Myocyte (in vitro differentiated cells): ENCODE data around the gene ADH1B. TPM values are rescaled to one million over a fixed set of nuclear protein-coding genes. Genes with fewer than 3 reads are reported as not detected.
A peak's percentile ranks its signal among the peaks of the same experiment; 100 is the strongest.
"Not testable (repeated sequence)": the region's sequence is repeated elsewhere in the genome, so short reads cannot be mapped to it uniquely, and the experiment has no call there.

Experiments used
- DNase-seq: peaks from one replicate; pipeline ENCODE4 v3.0.0-alpha.2; 2012; ENCODE audit warnings: low read depth
- polyA plus RNA-seq: library from polyadenylated mRNA; unstranded; fragments of >200 nt; gene quantifications from one replicate; pipeline ENCODE4 v1.2.1, GENCODE V29; 2012; ENCODE audit warnings: missing spikeins
- total RNA-seq: library from RNA; depleted of rRNA; stranded (reverse); fragments of >200 nt; gene quantifications from 2 replicates; pipeline ENCODE4 v1.2.3, GENCODE V29; 2014

ADH1B gene
- not detected in 2 replicates for total RNA-seq
- polyA plus RNA-seq: not detected

DNA sequence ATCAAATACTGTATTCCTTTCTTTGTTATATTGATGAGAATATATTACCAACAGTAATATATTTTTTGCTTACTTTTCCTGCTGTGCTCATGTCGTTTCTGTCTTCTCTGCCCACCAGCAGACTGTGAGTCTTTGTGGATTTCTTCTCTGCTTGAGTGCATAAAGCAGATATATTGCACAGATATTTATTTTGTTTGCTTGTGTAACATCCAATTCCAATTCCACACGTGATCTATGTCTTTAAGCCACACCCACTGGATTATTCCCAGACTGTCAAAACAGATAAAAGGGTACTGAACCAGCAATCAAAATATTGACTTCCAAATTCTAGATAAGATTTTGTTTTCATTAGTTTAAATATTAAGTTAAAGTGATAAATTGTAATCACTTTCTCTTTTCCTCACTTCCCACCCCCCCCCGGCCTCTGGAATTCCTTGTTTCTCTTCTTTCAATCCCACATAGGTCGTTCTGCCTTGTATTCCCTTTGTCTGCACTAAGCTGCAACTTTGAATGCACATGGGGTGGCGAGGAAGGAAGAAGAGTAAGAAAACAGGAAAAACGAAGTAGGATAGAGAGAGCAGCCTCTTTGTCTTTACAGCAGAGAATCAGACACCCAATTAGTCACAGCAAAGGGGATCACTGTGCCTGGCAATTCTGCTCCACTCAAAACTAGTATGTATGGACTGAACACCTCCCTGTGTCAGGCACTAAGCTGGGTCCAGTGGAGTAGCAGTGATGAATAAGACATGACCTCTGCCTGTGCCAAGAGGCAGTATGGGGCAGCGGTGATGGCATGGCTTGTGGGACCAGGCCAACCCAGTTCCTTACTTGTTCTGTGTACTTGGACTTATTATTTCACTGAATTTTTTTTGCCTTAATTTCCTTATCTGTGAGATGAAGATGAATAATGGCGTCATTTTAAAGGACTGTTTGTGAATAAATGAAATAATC, at the start of gene ADH1B:
Gene ADH1B, minus strand, starts transcription at position 161 of the 951 bp plus-strand sequence. Its CDS starts 70 bp downstream, at position 91.
- DNase-seq: no peak

DNA sequence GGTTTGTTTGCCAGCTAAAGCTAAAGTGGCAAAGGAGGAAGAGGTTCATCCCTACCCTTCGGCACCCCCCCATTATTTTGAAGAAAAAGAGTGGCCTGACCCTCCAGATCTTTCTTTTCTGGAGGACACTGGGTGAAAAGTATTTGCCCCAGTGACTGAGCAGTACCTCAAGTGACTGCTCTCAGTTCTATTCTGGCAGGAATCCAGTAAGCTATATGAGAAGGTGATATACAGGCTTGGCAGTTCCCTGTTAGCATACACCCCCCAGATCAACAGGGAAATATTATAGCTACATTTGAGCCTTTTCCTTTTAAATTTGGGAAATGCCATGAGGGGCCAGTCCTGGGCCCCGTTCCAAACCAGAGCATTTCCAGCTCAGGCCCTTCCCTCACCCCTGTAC, 46.6 kb upstream of the ADH1B start:
- not testable (repeated sequence) for DNase-seq

DNA sequence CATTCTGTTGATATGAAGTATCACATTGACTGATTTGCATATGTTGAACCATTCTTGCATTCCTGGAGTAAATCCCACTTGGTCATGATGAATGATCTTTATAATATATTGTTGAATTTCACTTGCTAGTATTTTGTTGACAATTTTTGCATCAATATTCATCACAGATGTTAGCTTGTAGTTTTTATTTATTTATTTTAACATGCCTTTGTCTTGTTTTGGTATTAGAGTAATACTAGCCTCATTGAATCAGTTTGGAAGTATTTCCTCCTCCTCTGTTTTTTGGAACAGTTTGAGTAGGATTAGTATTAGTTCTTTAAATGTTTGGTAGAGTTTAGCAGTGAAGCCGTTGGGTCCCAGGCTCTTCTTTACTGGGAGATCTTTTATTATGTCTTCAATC, 45.3 kb upstream of the ADH1B start:
- DNase-seq: no peak

DNA sequence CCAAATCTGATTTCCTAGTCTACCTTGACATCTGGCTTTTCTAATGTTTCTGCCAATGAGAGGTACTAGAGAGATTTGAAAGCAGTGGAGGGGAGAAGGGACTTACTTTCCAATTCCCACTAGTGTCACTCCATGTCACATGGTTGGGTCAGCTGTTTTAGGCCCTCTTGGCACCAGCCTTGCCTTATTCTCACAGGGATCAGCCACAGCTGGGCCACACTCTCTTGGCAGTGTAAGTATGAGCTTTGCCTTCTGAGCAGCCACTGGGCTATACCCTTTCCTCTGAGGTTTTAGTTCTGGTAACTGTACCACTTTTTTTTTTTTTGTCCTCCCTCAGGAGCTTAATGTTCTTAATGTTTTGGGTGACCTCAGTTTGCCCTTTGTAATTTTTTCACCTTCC, 41.6 kb upstream of the ADH1B start:
- DNase-seq: peak; percentile 18

DNA sequence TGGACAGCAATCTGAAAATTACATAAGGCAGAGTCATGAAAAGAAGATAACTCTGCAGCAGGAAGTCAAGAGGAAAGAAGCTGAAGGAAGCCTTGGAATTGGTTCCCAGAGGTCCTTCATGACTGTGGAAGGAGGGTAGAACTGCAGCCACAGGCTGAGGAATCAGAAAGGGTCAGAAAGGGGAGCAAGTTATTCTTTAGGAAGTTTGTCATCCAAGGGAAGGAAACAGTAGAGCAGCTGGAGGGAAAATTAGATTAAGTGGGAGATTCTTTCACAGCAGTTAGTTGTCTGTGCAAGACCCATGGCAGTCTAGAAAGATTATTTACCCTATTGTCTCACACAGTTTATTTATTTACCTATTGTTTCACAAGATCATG, 40.7 kb upstream of the ADH1B start:
- DNase-seq: no peak

DNA sequence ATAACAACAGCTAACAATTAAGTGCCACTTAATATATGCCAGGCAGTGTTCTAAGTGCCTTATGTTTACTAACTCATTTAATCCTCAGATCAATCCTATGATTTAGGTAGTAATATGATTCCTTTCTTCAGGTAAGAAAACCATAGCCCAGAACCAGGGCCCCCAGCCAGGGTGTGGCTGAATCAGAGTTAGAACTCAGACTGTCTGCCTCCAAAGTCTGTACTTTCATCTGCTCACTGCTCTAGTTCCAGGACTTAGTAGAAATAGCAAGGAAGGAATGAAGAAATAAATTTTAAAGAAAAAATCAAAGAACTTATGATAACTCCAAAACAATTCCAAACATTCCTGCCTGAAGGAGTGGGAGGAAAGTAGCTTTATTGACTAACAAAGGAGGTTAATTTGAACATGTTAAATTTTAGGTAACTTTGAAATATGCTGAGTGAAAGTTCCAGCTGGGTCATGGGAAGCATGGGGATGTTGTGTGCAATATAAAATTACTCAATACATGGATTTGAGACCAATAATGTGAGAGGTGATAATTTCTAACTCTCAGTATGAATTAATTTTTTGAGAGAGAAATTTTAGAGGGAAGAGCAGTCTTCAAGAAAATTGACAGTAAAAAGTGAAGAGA, 40.2 kb upstream of the ADH1B start:
- DNase-seq: no peak

DNA sequence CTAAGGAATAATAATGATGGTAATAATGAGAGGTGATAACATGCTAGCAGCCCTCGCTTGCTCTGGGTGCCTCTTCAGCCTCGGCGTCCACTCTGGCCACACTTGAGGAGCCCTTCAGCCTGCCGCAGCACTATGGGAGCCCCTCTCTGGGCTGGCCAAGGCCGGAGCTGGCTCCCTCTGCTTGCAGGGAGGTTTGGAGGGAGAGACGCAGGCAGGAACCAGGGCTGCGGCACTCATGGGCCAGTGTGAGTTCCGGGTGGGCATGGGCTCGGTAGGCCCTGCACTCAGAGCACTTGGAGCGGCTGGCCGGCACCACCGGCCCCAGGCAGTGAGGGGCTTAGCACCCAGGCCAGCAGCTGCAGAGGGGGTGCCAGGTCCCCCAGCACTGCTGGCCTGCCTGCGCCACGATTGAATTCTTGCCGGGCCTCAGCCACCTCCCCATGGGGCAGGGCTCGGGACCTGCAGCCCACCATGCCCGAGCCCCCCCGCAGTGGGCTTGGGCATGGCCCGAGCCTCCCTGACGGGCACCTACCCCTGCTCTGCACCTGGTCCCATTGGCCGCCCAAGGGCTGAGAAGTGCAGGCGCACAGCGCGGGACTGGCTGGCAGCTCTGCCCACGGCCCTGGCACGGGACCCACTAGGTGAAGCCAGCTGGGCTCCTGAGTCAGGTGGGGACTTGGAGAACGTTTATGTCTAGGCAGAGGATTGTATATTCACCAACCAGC, 38.4 kb upstream of the ADH1B start:
- no peak for DNase-seq

DNA sequence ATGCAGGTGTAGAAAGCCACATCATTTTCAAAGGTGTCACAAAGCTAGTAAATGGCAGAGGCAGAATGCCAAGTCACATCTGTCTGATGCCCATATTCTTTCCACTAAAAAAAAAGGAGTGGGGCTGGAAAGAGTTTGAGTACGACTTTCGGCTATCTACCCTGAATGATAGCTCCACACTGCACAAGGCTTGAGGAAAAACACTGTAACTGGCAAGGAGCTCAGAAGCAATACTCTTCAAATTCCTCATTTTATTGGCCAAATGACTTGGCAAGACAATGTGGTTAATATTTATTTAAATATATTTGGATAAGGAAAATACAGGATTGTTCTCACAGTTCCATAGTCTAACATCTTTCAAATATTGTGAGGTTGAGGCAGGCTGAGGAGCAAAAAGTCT, 36.7 kb upstream of the ADH1B start:
- no peak for DNase-seq

DNA sequence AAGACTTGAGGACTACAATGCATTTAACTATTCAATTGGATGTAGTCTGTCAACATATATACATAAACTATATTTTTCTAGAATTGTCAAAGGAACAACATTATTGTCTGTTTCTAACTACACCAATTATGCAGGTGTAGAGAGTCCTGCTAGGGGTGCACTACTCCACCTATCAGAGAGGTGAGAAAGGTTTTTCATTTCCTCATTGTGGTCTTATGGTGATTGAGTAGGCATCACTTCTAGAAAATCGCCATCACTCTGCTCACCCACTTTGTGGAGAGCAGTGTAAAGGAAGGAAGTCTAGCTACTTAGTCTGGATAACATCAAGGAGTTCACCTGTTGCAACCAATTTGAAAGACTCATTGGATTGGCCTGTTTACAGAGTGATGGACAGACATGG, 35.8 kb upstream of the ADH1B start:
- no peak for DNase-seq

DNA sequence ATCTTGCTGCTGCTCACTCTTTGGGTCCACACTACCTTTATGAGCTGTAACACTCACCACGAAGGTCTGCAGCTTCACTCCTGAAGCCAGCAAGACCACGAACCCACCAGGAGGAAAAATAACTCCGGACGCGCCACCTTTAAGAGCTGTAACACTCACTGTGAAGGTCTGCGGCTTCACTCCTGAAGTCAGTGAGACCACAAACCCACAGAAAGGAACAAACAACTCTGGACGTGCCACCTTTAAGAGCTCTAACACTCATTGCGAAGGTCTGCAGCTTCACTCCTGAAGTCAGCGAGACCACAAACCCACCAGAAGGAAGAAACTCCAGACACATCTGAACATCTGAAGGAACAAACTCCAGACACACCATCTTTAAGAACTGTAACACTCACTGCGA, 34.9 kb upstream of the ADH1B start:
- not testable (repeated sequence) for DNase-seq

DNA sequence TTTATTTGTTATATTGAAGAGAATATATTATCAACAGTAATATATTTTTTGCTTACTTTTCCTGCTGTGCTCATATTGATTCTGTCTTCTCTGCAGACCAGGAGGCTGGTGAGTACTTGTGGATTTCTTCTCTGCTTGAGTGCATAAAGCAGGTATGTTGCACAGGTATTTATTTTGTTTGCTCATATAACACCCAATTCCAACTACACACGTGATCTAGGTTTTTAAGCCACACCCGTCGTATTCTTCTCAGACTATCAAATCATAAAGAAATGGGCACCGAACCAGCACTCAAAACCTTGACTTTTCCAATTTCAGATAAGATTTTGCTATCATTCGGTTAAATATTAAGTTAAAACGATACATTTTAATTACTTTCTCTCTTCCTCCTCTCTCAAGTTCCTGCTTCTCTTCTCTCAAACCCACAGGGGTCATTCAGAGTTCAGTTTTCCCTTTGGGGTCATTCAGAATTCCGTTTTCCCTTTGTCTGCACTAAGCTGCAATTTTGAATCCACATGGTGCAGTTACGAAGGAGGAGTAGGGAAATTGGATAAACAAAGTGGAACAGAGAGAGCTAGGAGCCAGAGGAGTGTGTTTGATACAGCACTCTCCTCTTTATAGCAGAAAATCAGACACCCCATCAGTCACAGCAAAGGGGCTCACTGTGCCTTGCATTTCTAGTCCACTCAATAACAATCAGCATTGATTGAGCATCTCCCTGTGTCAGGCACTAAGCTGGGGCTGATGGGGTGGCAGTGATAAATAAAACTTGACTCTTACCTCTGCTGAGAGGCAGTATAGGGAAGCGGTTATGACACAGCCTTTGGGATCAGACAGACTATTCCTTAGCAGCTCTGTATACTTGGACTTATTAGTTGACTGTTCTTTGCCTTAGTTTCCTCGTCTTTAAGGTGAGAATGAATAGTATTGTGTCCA, 31.7 kb upstream of the ADH1B start, which contains the start of gene ADH1C:
Gene ADH1C, minus strand, starts transcription at position 145 of the 936 bp plus-strand sequence. Its CDS starts 71 bp downstream, at position 74.
- DNase-seq: no peak

DNA sequence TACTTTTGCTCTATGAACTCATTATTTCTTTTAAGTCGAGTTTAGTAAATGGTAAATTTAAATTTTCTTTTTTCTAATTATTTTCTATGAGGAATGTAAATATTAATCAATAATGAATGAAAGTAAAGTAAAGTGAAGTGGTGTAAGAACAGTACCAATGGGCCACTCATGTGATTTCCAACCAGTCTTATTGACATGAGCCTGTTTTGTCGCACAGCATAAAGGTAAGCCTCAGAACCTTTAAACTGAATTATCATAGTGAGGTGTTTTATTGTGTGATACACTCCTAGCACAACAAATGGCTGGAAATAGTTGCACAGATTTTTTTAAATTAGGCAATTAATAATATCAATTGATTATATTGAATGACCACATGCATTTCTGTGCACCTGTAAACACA, 30.3 kb upstream of the ADH1B start:
- no peak for DNase-seq

DNA sequence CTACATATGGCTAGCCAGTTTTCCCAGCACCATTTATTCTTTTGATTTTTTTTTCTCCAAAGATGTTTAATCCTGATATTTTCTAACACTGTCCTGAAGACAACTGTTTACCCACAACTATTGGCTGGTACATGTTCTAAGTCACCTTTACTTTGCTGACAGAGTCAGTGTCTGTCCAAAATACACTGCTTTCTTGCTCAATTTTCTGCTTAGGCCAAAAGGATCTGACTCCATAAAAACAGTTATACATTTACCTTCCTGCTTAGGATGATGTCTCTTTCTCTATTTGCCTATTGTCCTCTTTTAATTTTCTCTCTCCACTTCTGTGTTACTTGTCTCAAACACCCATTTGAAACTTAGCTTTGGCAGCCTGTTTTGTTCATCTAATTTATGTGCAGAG, 28.1 kb upstream of the ADH1B start:
- DNase-seq: no peak

DNA sequence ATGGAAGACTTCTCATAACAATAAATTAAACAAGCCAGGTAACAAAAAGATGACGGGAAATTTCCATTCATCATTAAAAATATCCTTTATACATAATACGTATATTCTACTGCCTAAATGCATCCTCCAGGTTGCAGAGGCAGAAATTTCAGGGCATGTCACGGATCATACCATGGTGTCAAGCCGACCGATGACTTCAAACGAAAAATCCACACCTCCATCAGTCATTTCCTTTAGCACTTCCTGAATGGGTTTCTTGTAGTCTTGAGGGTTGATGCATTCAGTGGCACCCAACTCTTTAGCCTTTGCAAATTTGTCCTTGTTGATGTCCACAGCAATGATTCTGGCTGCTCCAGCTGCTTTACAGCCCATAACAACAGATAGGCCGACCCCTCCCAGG, 21.4 kb upstream of the ADH1B start:
- DNase-seq: not testable (repeated sequence)

DNA sequence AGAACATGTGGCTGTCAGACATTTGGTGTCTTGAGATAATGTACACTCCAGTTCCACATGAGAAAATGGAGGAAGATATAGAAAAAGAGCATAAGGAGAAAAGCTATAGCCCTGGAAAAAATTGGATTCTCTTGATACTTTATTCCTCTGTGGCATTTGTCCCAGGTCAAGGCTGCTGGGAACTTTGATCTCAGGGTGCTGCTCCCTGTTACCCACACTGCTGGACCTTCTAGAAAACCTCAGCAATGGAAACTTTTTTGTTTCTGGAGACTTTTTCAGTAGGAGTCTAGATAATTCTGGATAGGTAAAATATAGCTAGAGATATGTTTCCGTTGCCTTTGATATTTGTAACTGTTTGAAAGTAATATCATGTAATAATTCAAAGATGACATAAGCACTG, 20.2 kb upstream of the ADH1B start:
- DNase-seq: no peak

DNA sequence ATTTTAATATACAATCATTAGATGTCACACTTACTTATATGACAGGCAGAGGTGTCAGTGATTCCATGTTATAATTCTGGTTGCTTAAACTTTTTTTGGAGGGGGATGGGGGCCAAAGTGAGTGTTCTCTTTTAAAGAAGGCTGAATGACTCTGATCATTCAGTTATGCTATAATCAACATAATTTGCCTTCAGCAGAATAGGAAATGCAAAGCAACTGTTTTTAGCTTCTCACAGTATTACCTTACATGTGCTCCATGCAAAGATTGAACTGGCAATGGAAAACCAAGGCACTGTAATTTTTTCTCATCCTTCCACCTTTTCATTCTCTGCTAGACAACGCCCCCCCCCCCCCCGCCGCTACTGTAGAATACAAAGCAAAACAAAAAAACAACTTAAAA, 18.0 kb upstream of the ADH1B start:
- DNase-seq: no peak

DNA sequence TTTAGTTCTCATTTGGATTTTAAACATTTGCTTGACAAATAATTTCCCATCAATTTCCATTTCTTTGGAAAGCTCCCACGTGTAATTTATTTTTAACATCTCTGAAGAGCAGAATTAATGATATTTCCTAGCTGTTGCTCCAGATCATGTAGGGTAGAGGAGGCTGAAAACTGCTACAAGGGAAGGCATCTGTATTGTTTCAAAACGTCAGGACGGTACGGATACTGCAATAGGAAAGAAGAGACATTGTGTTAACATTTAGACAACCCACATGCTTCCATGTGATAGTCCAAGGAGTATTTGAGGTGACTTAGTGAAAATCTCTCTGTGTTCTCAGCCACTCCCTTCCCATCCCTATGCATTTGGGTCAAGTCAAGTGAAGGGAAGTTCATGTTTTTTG, 15.4 kb upstream of the ADH1B start:
- no peak for DNase-seq

DNA sequence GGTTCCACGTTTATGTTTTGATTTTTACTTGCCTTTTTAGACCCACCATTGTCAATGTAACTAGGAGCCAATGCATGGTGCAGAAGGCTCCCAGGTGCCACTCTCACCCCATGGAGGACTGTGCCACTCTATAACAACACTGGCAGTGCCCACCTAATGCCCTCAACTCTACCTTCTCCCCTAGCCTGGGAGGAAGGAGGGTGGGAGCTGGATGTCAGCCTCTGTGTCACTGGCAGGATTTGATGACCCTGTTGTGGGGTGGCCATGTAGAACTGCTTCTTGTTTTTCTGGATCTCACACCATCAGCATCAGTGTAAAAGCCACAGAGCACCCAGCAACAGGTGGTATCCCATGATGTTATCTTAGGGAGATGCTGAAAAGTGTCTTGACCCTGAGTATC, 13.7 kb upstream of the ADH1B start:
- no peak for DNase-seq

DNA sequence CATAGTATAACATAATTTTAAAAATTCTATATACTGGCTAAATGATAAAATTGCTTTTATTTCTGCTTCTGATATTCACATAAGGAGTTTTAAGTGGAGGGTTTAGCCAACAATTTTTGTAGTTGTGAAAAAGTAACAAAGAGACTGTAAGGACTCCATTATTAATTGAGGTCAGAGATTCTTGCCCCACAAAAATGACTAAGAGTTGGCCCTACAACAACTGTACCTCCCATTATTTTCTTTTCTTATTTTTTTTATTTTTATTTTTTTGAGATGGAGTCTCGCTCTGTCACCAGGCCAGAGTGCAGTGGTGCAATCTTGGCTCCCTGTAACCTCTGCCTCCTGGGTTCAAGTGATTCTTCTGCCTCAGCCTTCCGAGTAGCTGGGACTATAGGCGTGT, 9.4 kb upstream of the ADH1B start:
- DNase-seq: no peak

DNA sequence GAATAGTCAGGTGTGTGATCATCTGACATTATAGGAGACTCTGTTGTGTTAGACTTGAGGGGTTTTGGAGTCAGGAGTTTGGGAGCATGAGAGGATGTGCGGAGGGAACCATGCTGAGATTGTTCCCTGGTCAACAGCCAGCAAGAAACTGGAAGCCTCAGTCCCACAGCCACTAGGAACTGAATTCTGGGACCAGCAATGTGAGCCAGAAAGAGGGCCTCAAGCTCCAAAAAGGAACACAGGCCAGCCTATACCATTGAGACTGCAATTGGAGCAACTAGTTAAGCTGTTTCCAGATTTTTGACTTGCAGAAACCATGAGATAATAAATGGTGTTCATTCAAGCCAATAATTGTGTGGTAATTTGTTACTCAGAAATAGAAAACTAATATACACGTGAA, 8.7 kb upstream of the ADH1B start:
- no peak for DNase-seq

DNA sequence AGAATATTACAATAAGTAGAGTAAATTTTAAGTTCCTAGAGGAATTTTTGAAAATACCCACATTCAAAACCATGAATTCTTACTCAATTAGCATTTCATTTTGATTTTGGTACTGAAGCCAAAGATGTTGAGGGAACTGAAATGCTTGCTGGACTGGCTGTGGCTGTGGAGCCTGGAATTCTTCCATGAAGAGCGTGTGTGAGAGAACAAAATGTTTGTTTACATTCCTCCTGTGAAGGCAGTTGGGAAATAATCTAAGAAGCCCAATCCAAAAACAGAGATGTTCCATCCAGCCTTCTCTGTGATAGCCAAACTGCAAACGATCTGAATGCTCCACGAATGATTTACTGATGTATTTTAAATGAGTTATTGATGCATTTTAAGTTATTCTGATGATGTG, 3.8 kb upstream of the ADH1B start:
- DNase-seq: peak; percentile 47
